HT-29 (cell line): ENCODE results near the gene EFCAB6. TPM values are rescaled to one million over a fixed set of nuclear protein-coding genes. Genes with fewer than 3 reads are reported as not detected.

Experiments used
- DNase-seq: peaks from one replicate; pipeline ENCODE4 v3.0.0-alpha.2; 2015; ENCODE audit warnings: low spot score
- total RNA-seq: library from RNA; depleted of rRNA; stranded (reverse); fragments of >200 nt; shearing (Covaris generic); gene quantifications from 2 replicates; pipeline ENCODE4 v1.2.3, GENCODE V29; 2014

Gene EFCAB6
- total RNA-seq, 1 experiment from 2014 or later: 0.08 TPM

DNA sequence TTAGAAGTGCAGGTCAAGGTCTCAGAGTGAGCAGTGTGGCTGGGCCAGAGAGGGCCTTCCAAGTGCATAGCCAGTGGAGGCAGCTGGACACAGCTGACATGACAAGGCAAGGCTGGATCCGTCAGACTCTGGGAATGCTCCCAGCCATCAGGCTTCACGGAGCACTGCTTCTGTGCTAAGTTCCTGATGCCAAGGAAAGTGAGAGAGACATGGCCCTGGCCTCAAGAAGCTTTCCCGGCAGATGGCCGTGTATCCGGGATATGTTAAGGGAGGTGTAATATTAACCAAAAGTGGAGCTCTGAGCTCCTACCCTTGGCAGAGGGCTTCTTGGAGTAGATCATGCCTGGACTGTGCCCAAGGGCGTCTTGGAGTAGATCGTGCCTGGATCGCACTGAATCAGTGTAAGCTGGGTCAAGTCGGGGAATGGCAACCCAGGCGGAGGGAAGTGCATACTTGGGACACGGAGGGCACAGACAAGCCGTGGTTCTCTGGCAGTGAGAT lies 7.4 kb upstream of the EFCAB6 start:
- DNase-seq: no peak

DNA sequence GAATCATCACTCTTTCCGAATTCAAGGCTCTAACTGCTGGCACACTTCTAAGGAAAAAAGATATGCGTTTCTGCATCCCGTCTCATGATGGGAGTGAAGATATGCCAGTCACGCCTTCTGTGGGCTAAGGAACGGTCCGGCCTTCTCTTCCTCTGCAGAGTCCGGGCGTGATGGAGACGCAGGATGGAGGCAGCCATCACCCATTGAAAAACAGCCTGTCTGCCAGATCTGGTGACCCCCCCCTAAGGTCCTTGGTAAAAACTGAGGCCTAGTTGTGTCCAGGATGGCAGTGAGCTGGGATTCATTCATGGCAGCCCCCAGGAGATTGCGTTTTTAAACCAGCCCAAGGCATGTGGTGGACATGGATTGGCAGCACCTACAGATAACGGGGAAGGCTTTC lies 6.9 kb upstream of the EFCAB6 start:
- DNase-seq: no peak

DNA sequence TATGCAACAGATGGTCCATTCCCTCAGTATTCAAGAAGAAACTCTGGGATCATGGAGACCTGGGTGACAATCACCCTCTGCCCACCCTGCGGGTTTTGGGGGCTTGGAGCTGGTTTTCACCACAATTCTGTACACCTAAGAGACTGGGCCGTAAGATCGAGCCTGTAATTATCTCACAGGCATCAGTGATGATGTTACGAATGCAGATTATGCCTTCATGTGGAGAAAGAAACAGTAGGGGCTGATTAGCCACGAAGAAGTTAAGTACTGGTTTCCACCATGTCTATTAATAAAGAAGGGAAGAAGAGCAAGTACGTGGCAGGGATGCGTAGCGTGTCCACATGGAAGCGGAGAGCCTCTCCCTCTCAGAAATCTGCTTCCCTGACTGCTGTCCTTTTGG lies 5.3 kb upstream of the EFCAB6 start:
- DNase-seq: no peak

DNA sequence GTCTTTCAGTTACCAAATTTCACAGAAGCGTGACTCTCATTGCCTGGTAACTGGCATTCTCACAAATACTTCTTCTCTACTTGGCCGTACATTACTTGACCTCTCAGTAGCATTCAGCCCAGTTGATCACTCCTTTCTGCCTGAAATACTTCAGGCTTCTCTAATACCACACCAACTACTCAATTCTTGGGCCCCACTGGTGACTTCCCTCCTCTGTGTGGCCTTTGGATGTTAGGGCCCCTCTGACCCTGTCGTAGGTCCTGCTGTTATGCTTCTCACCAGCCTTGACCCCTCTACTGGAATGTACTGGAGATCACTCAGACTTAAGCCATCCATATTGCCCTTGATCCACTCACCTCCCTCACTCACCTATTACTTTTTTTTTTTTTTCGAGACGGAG lies 2.2 kb upstream of the EFCAB6 start:
- DNase-seq: no peak

DNA sequence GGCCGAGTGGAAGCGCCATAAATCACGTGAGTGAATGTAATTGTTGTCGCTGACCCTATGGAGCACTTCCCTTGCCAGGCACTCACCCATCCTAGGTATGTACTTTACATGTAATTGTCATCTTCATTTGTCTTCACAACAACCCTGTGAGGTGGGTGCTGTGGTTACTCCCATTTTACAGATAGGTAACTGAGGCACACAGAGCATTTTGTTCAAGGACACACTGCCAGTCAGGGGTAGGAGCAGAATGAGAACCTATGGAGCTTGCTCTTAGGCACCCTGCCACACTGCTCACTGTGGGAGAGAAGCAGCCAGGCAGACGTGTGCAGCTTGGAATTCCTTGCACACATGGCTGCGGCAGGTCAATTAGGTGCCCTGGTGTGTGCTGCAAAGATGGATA lies 785 bp upstream of the EFCAB6 start:
- no peak for DNase-seq

DNA sequence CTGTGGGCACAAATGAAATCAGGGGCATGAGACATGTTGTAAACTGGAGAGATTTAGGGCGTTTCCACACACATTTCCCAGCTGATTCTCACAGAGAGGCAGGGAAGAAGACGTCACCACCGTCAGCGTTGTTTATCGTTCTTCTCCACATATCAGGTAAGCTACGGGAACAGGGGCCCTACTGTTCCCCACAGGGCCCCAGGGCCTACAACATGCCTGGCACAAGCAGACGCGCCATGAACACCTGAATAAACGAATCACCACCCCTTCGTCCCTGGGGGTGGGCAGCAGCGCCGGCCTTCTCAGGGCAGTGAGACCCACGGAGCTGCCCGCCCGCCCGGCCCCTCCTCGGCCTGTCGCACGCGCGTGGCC lies 342 bp downstream of the EFCAB6 start:
- DNase-seq: no peak

DNA sequence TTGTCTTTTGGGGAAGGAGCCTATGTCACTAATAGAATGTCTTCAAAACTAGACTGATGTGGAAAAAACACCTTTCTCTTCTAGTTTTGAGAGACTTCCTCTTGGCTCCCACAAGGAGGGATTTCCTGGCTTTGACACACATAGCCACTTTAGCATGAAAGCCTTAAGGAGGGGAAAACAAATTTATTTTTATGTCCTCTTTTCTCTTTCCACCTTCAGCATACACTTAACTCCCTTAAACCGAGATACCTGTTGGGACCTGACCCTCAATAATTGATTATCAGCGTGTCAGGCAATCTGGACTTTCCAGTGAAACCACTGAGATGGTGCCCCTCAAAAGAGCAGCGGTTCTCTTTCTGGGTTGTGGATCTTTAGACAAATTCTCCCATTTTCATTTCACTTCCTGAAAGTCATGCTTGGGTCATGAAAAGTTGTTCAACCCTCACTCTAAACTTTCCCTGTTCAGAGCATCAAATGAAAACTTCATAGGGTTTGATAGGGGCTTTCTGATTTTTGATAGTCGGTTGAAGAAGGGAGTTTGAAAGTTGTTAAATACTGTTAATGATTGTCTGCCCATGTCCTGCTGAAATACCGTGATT lies 9.1 kb downstream of the EFCAB6 start:
- no peak for DNase-seq

DNA sequence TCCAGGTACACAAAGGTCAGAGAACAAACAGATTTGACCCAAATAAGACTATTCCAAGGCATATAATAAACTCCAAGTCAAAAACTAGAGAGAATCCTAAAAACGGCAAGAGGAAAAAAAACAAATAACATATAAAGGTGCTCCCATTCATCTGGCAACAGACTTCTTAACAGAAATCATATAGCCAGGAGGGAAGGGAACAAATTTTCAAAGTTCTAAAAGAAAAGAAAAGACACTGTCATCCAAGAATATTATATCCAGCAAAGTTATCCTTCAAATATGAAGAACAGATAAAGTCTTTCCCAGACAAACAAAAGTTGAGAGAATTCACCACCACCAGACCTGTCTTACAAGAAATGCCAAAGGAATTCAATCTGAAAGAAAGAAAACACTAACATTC lies 11.1 kb downstream of the EFCAB6 start:
- no peak for DNase-seq

DNA sequence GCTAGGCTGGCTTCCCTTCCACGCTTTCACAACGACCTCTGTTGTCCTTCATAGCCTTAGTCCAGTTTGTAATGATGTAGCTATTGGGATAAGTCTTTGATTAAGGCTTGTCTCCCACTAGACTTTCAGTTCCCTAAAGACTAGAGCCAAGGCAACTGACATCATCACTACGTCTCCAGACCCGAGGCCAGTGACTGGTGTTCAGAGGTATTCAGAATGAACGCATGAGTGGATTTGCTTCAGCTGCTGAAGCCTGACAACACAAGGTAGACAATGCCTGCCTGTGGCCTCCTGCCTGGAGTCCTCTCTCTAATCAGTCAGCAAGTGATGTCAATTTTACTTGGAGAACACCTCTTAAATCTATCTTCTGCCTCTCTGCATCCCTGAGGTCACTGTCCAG lies 13.6 kb downstream of the EFCAB6 start:
- DNase-seq: no peak

DNA sequence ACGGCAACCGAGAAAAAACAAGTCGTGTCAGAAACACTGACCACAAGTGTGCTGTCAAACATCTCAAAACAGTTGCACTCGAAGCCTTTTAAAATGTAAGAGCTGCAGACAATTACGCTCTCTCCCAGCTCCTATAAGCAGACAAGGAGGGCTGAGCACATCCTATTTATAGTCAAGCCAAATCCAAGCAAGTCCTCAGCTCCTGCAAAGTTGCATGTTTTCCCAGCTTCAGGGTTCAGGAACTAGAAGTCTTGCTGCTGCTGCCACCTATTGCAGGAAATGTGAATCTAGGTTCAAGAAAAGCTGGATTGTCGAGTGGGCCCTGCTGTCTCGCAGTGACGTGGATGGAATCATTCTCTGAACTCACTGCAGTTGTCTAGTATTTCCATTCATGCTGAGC lies 15.5 kb downstream of the EFCAB6 start:
- no peak for DNase-seq

DNA sequence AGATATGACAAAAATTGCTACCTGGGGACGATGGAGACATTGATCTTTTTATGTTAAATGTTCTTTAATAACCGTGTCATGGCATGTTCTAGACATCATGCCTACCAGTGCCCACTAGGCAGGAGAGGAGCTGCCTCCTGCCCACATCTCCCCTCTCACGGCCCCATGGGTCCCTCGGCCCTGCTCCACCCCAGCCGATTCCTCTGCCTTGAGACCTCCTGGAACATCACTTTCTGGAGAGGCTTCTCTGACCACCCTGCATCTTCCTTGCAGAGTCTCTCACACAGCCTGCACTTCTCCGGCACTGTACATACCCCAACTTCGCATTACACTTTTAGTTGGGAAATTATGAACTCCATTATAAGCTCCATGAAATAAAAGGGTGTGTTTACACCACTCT lies 16.8 kb downstream of the EFCAB6 start:
- DNase-seq: no peak

DNA sequence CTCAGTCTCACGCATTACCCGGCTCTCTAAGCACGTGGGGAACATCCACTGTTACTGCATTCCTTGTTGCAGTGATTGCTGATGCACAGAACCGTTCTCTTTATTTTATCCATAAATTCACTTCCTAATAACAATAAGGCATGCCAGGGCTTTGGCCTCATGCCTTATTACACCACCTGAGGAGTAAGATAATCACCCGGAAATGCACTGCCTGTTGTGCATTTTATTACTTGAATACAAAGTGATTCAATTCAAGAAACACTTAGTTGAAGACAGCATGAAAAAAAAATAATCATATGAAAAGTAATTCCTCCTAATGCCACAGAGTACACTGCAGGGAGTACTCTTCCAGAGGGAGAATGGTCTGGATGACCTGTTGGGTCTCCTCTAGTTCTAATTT lies 19.2 kb downstream of the EFCAB6 start:
- DNase-seq: no peak

DNA sequence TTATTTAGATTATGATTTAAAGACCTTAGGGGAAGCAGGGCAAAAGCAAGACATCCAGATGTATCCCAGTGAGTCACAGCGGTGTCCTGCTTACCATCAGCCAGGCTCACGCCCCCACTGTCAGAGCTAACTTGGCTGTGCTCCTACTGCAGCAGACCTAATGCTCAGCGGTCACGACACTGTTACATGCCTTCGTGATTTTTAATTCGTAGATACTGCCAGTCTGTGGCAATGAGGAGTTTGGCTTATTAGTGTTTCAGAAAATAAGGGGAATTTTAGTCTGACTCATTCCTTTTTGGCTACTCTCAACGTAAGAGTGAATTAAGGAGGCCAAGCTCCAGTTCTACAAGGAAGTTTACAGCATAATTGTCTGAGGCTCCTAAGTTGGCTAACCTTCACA lies 22.7 kb downstream of the EFCAB6 start:
- no peak for DNase-seq

DNA sequence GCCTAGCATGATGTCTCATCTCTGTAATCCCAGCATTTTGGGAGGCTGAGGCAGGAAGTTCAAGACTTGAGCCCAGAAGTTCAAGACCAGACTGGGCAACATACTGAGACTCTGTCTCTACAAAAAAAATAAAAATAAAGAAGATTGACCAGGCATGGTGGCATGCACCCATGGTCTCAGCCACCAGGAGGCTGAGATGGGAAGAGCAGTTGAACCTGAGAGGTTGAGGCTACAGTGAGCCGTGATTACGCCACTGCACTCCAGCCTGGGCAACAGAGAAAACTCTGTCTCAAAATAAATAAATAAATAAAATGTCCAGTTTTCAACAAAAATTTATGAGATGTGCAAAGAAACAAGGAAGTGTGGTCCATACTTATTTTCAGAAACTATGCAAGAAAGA lies 28.3 kb downstream of the EFCAB6 start:
- DNase-seq: no peak

DNA sequence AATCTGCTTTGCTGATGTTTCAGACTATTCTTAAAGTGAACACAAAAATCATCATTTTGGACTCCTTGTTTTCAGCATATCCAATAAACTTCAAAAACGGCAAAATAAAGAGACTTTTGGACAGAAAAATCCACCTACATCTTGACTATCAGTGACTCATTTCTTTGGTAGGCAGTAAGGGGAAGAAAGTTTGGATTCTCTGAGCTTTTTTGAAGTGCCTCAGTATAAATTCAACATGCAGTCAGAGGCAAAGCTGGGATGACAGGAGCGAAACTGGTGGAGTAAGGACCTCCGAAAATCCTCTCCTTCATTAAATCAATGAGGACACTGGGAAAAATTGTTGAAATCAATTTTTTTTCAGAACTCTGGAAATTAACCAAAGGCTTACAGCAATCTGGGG lies 29.7 kb downstream of the EFCAB6 start:
- DNase-seq: no peak

DNA sequence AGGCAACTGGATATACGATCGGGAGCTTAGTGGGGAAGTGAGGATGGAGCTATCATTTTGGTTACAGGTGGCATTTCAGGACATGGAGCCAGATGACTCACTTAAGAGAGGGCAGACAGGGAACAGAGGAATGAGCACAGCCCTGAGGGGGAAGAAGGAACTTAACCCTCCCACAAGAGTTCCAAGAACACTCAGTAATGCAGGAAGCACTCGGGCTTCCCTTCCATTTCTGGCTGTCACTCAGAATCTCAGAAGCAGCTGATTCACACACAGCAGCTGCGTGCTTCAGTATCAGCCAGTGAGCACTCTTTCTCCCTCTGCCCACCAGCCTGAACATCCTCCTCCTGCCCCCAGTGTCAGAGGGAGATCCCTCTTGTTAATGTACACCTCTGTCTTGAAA lies 34.8 kb downstream of the EFCAB6 start:
- DNase-seq: no peak

DNA sequence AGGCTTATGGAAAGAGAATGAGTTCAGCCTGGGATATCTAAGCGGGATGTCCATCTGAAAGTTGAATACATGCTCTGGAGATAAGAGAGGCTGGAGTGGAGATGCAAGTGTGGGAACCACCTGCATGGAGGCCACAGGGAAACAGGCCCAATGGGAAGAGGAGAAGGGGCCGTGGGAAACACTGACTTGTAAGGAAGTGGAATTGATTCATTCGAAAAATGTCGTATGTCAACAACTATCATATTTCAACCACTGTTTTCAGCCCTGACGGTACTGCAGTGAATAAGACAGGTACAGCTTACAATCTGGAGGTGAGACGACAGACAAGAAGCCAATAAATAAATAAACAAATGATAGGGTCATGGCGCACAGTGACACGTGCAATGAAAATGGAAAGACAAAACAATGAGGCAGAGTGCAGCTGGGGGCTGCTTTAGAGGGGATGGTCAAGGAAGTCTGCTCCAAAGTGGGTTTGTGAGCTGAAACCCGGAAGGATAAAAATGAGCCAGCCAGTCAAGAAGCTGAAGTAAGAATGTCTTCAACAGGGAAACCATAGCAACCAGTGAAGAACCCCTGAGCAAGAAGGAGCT lies 35.9 kb downstream of the EFCAB6 start:
- DNase-seq: no peak

DNA sequence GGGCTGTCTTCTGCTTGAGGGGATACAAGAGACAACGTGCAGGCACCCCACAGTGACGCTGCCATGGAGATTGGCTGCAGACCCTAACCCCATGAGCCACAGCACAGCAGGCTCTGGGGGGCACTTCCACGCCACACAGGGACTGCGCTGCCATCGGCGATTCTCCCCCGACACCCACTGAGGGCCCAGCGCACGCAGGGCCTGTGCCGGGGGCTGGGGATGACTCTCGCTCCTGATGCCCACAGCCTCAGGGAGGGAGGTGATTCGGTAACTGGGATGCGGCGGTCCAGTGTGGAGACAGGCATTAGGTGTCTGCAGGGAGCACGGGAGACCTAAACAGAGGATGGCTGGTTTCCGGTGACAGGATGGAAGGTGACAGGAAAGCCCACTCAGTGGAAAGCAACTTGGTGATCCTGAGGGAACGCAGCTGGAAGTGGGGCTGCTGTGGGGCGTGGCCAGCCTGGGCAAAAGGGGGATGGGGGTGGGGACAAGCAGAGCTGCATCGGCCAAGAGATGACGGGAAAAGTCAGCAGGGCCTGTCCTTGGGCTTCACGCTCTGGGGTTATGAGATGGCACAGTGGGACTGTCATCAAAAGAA lies 37.7 kb downstream of the EFCAB6 start:
- no peak for DNase-seq

DNA sequence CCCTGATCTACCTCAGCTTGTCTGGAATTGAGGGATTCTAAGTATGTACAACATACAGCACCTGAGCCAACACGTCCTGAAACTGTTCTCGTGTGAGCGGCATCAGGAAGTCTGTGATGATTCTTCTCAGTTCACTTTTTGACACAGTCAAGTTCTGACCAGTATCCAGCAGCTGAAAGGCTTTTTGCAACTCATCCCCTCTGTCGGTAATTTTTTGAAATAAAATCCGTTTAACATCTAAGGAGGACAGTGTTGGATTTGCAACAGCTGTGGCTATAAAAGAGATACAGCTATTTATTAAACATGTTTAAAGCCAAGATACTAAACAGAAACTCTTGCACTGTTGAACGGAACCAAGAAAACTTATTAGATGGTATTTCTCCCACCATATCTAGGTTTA lies 39.3 kb downstream of the EFCAB6 start:
- no peak for DNase-seq

DNA sequence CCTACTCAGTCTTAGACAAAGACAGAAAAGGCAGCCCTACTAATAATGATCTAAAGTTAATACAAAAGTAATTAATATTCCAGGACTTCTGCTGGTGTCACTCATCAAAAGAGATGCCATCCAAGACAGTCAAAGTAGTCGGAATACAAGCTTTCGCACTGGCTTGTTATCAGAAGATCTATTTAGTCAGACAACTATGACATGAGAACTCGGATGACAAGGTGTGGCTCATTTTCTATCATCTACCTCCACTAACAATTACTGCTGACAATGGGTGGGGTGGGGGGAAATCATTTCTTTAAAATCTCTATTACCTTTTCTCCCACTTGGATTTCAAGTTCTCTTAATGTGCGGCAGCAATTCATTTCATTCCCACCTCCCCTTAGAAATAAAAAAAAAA lies 56.7 kb downstream of the EFCAB6 start:
- DNase-seq: no peak

DNA sequence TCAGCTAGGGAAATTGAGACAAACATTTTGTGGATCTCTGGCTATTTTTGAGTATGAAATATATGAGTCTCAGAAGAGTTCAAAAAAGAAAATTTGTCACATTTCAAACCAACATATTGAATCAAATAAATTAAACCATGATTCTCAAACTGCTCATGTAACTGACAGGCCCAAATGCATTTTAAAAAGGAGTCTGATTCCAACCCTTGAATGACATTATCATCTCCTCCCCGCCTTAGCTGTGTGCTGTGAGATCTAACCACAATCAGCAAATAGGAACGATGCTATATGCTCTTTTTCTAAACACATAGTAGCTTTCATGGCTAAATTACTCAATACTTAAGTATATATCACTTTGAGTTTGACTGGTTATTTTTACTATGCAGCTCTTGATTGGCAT lies 57.1 kb downstream of the EFCAB6 start:
- DNase-seq: no peak

DNA sequence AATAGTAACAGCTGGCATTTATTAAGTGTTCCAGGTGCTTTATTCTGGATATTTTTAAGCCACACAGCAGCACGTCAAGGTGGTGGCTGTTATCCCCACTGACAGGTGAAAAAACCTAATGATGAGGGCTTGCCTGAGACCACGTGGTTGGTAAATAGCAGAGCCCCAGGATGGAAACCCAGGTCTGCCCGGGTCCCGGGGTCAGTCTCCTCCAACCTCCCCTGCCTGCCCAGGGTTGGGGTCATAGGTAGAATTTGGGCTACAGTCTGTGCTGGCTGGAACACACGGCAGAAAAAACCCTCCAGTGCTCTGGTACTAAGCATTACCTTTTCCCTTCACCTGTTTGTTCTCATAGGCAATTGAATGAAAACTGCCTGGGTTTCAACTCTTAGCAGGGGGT lies 57.9 kb downstream of the EFCAB6 start:
- no peak for DNase-seq

DNA sequence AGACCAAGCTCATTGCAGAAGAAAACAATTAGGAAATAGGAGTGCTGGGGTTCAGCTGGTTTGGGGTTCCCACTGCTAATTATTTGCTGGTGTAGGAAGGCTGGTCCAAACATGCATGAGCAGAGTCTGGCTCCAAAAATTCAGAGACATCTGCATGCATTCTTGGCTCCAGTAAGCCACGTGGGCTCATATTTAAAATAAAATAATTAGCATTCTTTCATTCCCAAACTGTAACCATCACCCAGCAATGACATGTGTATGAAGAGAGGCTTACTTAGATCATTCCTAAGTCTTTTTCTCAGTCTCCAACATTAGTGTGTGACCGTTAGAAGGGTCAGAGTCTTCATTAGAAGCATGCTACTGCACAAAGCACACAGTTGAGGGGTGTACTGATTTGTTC lies 58.4 kb downstream of the EFCAB6 start:
- no peak for DNase-seq

DNA sequence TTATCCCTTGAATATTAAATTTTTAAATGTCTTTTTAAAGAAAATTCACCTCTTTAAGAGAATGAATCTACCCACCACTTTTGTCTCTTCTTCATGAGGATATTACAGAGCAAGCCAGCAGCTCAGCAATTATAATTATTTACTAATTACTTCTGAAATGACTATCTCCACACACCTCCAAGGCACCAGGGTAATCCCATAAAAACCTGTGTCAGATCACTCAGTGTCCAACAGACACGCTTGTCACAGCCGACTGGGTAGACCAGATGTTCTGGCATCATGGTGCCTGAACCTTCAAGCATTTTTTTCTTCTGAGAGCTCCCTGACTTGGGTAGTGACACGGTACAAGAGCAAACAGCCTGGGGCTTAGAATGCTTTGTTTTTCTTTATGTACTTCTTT lies 61.4 kb downstream of the EFCAB6 start:
- no peak for DNase-seq
